HG02588 (cell line): ENCODE results near the gene CCDC68.

Experiments
- ATAC-seq: cut with Tn5 transposase; IDR thresholded peaks from one replicate; pipeline ENCODE4 v1.9.1; 2021; ENCODE audit warnings: mild to moderate bottlenecking, moderate library complexity; ENCODE audit not compliant: unreplicated experiment

The CCDC68 gene

DNA sequence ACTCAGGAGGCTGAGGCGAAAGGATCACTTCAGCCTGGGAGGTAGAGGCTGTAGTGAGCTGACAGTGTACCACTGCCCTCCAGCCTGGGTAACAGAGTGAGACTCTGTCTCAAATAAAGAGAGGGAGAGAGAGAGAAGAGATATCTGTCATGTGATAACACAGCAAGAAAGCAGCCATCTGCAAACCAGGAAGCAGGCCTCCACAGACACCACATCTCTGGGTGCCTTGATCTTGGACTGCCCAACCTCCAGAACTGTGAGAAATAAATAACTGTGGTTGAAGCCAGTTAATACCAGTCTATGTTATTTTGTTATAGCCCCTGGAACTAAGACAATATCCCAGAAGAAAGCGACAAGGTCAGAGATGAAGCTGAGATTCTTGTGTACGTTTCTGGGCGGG is 2.6 kb upstream of the CCDC68 start:
- ATAC-seq: no peak

DNA sequence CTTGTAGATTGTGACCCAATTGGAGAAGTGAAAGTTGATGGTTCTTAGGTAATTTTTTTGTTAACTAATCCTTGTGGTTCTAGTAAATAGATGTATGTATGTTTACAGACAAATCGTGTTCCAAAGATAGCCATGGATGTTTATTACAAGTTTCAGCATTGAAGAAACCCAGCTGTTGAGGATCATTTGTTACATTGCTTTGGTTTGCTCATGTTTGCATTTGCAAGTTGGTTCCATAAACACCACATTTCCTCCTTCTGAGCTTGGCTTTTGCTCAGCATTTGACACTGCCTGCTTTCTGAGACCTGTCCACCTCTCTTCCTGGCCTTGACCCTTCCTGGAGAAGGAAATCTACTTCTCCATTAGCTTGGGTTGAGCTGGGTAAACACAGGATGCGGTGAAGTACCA is 1.8 kb upstream of the CCDC68 start:
- ATAC-seq: no peak

DNA sequence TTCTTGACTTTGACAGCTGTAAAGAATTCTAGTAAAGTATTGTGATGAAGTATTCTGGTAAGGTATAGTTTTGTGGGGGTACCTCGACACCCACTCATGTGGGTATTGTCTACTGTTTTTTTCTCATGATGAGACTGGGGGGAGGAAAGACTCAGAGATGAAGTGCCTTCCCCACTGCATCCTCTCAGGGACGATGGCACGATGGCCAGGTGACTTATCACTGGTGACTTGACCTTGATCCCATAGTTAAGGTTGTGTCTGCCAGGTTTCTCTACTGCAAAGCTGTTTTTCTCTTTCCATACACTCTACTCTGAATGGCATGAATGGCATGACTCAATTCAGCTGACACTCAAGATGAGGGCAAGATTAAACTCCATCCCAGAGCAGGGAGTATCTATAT is 936 bp upstream of the CCDC68 start:
- no peak for ATAC-seq

DNA sequence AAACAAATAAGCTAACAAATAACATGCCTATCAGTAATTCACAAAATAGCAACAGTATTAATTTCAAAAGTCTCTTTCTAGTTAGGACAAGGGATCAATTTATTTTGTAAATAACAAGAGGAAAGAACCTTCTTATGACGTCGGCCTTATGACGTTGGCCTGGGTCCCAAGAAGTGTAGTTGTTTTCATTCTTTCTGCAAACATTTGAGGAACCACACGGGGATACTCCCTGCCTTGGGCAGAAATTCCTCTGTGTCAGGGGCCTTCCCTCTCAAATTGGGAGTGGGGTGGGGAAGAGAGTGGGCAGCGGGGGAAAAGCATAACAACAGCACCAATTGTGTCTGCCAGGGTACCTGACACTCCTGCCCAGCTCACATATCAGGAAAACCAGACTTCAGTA is 1.3 kb downstream of the CCDC68 start:
- no peak for ATAC-seq

DNA sequence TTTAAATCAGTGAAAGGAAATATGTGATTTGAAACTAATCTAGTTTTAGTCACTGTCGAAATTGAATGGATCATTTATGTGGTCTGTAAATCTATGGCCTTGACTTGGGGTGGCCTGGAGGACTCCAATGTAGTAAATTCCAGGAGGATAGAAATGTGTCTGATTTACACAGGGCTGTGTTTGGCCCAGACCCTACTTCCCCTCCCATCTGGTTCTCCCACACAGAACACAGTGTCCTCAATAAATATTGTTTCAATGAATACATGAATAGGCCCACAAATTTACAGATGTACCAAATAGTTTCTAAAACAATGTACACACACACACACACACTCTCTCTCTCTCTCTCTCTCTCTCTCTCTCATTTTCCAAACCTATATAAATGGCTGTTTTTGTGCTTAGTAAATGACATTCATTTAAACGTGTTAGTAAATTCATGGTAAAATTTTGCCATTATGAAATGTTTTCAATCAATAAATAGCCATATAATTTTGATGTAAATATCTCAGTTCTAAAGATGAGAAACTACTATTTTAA is 1.9 kb downstream of the CCDC68 start:
- ATAC-seq: no peak

DNA sequence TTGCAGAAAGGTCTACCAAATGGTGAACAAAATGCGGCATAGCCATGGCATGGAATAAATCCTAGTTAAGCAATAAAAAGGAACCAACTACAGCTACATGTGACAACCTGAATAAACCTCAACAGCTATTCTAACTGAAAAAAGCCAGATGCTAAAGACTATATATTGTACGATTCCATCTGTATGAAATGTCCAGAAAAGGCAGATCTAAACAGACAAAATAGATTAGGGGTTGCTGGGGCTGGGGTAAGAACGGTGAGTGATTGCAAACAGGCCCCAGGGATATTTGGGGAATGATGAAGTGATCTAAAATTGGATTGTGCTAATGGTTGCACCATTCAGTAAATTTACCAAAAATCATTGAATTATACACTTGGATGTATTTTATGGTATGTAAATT is 2.8 kb downstream of the CCDC68 start:
- no peak for ATAC-seq

DNA sequence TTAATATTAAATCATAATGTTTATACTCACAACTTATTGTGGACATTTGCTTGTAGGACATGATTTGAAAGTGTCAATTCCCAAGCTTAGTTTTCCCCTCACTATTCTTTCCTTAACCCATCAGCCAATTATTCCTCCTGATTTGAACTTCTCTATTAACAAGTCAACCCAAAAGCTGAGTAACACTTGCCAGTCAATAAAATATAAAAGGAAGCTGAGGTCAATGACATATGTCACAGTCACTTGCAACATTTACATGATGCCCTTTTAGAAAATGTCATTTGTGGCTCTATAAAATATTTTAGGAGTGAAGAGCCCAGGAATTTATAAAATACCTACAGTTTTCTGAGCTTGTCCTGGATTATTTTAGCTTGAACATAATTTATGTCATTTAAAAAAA is 7.2 kb downstream of the CCDC68 start:
- no peak for ATAC-seq

DNA sequence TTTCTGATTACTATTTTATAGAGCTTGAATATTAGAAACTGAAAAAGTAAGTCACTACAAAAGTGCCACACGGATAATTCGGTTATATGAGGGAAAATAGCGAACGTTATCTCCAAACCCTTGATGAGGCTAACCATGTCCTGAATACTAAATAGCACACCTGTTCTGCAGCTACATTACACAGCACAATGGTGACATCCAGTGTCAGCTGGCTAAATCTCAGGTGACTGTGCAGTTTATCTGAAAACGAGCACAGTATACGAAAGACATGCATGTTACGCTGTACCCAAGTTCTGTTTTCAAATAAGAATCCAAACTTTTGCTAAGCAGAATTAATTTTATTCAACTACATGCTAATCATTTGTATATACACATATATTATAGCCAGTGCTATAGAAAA is 9.0 kb downstream of the CCDC68 start:
- ATAC-seq: no peak

DNA sequence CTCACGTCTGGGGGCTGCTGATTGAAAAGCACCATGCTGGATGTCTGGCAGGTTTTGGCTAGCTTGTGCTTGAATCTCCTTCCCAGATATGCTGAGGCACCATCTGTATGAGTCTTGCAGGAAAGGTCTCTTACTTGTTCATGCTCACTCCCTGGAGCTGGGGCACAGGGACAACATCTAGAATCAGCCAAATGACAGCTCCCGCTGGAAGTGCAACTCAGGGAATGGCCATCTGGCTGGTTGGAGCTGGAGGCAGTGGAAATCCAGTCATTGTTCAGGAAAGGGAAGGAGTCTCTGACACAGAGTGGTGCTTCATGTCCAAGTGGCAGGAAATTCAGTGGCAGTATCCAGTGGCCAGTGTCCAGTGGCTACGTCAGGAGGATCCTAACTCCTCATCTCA is 9.7 kb downstream of the CCDC68 start:
- ATAC-seq: no peak

DNA sequence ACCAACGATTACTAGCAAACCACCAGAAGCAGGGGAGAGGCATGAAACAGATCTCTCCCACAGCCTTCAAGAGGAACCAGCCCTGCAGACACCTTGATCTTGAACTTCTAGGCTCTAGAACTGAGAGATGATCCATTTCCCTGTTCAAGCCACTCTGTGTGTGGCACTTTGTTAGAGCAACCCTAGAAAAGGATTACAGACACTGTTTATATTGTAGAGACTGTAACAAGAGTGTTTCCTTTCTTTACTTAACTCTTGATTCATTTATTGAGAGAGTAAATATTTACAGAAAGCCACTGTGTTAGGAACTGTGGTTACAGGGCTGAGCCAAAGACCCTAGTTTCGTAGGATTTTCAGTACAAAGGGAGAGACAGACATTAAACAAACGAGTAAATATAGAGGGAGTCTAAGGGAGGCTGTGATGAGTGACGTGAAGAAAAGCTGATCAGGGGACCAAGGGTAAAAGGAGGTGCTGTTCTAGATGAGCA is 10.9 kb downstream of the CCDC68 start:
- no peak for ATAC-seq

DNA sequence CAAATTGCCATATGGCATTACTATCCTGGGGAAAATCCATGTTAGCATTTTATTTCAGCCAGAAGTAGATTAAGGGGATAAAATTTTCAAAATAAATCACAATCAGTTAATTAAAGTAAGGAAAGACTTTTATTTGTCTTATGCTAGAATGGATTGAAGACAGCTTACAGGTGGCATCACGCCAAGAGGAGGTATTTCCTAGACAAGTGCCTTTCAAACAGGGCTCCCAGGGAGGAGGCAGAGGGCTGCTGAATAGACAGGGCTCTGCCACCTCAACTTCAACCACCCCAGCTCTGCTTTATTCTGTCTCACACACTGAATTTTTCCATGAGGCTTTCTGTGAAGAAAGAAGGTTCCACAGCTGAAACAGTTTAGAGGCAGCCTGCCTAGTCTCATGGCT is 12.2 kb downstream of the CCDC68 start:
- ATAC-seq: no peak

DNA sequence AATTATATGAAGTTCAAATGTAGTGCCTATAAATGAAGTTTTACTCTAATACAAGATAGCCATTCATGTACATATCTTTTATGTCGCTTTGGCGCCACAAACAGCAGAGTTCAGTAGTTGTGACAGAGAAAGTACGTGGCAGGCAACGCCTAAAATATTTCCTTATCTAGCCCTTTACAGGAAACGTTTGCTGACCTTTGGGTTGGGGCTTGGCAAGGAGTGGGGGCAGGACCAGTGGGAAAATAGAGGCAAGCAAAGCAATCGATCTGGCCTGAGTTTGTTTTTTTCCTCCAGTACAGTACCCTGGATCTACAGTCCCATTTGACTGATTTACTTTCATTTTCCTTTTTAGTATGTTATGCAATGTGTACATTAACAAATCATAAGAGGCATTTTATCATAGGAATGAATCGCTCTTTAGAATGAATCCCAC is 13.1 kb downstream of the CCDC68 start:
- ATAC-seq: peak; percentile 86

DNA sequence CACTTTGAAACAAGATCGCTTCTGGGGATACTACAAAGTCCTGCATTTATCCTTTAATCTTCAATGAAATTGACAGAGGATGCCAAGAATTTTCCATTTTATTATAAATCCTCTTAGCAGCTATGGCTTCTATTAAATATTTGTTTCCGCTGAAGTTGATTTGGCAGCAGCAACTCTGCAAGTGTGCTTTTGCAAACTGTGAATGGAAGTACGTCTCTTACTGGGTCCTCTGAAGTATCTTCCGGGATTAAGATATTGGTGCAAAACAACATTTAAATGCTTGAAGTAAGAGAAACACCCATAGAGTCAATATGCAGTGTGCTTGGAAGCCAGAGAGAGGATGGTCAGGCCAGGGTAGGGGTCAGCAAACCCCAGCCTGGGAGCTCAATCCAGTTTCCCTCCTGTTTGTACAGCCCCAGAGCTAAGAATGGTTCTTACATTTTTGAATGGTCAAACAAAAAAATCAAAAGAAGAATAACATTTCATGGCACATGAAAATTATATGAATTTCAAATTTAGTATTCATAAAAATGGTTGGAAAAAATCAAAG is 13.6 kb downstream of the CCDC68 start:
- no peak for ATAC-seq

DNA sequence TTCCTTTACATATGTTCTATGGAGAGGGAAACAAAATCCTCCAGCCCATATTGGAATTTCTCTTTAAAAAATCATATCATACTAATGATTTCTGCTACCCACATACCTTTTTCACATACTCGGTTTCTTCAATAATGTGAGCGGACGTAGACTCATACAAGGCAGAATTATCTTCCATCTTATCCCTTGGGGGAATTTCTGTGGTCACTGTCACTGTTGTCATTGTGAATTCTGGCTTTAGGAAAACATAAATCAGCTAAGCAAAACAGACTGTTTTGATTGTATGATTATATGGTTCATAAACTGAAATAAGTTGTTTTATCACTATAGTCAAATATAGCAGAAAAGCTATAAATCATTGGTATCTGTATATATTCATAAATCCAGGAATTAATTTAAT is 16.7 kb downstream of the CCDC68 start:
- no peak for ATAC-seq

DNA sequence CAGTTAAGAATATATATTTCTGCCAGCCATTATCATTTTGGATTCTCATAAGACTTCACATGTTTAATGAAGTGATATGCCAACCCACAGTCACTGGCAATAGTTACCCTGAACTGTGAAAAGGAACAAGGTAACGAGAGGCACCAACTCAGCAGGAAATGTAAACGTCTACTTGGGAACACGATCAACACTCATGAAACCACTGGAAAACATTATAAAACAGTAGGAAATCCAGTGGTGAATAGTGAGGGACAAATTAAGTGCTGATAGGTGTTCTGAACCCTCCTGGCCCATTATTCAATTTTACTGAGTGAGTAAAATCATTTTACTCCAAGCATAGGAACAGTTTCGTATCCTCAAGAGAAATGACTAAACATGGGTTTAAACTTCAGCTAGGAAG is 17.1 kb downstream of the CCDC68 start:
- ATAC-seq: no peak

DNA sequence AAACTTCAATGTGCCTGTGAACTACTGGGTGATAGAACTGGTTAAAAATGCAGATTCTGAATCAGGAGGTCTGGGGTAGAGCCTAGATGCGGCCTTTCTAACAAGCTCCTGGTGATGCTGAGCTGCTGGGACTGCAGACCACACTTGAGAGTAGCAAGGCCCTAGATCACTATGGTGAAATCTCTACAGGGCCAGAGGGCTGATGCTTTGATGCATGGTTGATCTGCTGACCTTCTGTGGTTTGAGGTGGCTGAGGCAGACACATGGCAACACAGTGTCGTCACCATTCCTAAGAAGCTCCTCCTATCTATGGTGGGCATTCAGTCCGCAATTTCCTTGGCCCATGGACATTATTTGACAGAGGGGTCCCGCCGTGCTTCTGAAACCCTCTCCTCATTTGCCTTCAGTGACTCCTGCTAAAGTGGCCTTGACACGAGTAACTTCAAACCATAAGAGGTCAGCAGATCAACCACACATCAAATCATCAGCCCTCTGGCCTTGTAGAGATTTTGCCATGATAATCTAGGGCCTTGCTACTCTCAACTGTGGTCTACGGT is 19.8 kb downstream of the CCDC68 start:
- ATAC-seq: no peak

DNA sequence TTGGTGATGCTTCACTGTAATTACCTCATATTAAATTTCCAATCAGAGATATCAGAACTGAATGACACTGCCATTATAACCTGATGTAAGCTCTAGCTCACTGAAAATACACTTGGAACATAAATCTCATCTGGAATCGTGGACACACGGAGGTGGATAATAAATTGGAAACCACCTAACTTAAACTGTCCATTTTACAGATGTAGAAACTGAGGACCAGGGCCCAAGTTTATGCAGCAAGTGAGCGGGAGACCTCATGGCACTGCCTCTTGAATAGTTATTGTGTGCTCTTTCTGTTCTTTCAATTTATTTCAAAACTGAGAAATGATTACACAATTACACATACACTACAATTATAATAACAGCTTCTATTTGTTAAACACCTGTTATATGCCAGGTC is 20.8 kb downstream of the CCDC68 start:
- ATAC-seq: no peak

DNA sequence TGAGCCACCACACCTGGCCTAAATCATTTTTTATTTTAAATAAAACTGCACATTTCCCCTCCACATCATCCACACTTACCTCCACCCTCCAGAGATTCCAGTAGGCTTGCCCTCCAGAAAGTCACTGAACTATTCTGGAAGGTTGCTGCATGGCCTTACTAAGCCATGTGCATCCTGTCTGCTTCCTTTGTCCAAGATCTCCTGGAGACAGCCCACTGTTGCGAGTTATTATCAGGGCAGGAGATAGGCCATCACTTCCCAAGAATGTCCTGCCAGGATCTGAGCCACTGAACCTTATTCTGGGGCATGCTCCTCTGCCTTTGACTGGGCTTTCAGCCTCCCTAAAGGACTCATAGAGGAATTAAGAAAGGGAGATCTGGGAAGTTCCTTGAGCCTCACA is 26.8 kb downstream of the CCDC68 start:
- ATAC-seq: no peak

DNA sequence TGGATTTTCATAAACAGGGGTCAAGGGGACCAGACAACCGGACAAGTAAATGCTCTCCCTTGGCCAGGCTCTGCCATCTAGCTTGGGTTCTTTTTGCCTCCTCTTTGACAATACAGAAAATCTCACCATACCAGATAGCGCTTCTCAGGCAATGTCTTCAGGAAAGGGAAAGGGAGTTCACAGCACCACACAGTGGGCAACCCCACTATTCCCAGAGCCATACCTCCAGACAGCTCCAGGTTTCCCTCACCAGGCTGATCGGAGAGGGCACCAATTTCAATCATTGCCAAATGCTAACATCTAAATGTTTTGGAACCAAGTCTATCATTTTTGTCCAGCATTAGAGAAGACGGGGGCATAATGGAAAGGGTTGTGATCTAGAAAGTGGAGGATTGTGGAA is 28.1 kb downstream of the CCDC68 start:
- ATAC-seq: no peak

DNA sequence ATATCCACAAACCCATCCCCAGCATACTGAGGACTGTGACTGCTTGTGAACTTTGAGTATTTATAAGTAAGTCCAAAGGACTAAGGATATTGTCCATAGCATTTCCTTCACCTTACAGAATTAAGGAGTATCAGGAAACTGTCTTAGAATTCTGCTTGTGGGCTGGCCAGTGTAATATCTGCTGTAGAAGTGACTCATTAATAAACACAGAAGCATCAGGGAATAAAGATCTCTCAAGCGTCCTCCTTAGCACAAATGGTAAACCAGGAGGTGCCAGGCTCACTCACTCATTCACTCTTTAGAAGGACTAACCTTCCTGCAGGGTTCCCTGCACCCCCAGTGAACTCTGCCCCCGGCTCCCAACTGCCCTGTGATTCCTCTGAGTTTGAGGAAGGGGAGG is 31.0 kb downstream of the CCDC68 start:
- ATAC-seq: no peak

DNA sequence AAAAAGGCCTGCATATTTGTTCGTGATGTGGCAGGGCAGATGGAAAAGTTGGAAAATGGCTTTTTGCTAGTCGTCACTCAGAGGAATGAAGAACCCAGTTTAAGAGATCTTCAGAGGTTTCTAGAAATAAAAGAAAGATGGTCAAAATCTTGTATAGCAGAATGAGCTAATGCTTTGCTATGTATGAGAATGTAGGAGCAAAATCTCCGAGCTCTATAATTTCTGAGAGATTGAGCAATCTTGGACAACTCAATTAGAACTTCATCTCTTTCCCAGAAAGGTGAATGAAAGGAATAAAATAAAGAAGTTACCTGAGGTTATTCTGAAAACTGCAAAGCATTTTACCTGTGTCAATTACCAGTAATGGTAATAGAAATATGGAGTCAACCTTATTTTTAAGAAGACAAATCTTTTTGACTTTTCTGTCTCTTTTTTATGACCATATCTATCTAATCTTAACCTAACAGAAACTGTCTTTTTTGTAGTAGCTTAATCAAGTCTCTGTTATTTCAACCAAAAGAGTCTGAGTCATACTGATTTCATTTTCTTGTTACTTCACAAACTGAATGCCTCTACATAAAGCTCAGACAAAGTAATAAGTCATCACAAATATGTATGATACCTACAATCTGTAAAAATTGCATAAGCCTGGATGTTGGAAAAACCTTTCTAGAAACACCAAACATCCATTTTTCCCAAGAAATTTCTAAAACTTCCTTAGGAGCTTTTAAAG is 32.5 kb downstream of the CCDC68 start:
- no peak for ATAC-seq

DNA sequence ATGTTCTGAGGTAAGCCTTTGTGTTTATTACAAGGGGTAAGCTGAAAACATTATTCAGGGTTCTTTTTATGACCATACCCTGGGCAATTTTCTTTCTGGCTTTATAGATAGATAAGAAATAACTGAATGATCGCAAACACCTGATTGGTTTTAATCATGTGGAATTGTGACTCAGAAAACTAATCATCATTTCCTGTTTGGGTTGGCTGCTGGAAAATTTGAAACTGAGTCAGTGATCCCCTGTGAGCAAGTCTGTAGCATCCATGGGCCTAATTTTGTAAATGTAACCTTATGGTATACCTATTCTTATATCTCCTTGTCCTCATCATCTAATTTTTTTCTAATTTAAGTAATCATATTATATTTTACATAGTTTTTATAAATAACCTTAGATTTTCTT is 34.3 kb downstream of the CCDC68 start:
- no peak for ATAC-seq
